Measurements from ENCODE around the gene MEX3B.

MEX3B gene

GRCh38 chr15:82060817-82061216 lies 15.0 kb upstream of the MEX3B start:
- H3K4me3 Mint-ChIP-seq = no peak overlapping the region
- peaks cover 7 to 8% of the 10 kb centered on the region in 2 donors for H3K4me1 Mint-ChIP-seq
- H3K27me3 Mint-ChIP-seq = peaks cover 61 to 71% of the 10 kb centered on the region in 2 donors
- H3K36me3 Mint-ChIP-seq = no peaks in the 10 kb centered on the region
- DNase-seq = no peak
- no peak overlapping the region for H3K27ac Mint-ChIP-seq
- H3K9me3 Mint-ChIP-seq = no peaks in the 10 kb centered on the region
- ATAC-seq (replicated peaks) = peak; percentile 60 to 67

GRCh38 chr15:82058517-82059204 lies 12.8 kb upstream of the MEX3B start:
- DNase-seq = no peak
- Mint-ChIP-seq H3K27me3 (peaks cover 57 to 59% of the 10 kb centered on the region in 2 donors), H3K9me3 (no peaks in the 10 kb centered on the region), H3K4me1 (peaks cover 7 to 8% of the 10 kb centered on the region in 2 donors), H3K27ac (no peak overlapping the region), H3K4me3 (no peak overlapping the region), H3K36me3 (no peaks in the 10 kb centered on the region)
- no peak for ATAC-seq (replicated peaks)

- no peak for ATAC-seq (replicated peaks)
- H3K4me3 Mint-ChIP-seq = no peak overlapping the region
- DNase-seq = no peak
- no peak overlapping the region for H3K27ac Mint-ChIP-seq
- peaks cover 58 to 59% of the 10 kb centered on the region in 2 donors for H3K27me3 Mint-ChIP-seq
- no peaks in the 10 kb centered on the region for H3K36me3 Mint-ChIP-seq
- H3K9me3 Mint-ChIP-seq = no peaks in the 10 kb centered on the region
- H3K4me1 Mint-ChIP-seq = peaks cover 7 to 8% of the 10 kb centered on the region in 2 donors
Observed at GRCh38 chr15:82058026-82058425, 12.2 kb upstream of the MEX3B start.

DNA sequence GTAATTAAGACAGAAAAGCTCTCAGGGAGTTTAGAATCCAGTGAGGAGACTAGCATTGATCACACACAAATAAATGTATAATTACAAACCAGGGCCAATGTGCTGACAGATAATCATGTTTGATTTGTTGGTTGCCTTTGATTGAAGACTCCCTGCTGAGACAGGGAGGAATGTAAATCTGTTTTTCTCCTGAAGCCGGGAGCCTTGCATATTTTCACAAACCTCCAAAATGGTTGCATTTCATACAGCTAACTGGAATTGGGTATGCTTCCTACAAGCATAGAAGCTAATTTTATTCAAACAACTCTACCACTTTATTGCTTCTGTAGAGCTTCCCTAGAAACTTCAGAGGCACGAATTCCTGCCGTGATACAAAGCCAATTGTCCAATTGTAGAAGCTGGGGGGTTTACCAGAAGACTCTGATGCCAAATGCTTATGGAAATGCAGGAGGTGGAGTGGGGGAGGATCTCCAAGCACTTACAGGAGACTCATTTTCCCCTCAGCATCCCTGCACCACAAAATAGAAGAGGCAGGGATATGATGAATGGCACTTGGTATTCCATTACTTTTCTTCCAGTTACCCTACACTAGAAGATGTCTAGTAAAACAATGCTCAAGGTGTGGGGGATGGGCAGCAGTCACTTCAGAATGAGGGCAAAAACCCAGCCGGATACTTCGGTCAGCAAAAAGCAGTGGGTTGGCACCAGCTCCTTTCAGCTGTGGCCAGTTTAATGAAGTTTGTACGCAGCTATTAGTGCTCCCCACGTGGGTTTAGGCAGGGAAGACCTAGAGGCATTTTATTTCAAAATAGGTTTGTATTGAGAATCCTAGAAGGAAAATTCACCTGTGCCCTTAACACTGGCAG lies 11.4 kb upstream of the MEX3B start:
- Mint-ChIP-seq H3K4me1 (peaks cover 6 to 7% of the 10 kb centered on the region in 2 donors), H3K27me3 (peaks cover 52 to 57% of the 10 kb centered on the region in 2 donors), H3K4me3 (no peak overlapping the region), H3K9me3 (no peaks in the 10 kb centered on the region), H3K27ac (no peak overlapping the region), H3K36me3 (no peaks in the 10 kb centered on the region)
- ATAC-seq (replicated peaks) (no peak), DNase-seq (no peak)

- ATAC-seq (replicated peaks) (no peak), DNase-seq (no peak)
- H3K27me3 Mint-ChIP-seq = peaks cover 42 to 46% of the 10 kb centered on the region in 2 donors
- H3K9me3 Mint-ChIP-seq = no peaks in the 10 kb centered on the region
- peaks cover under 1 to 5% of the 10 kb centered on the region in 2 donors for H3K4me1 Mint-ChIP-seq
- no peaks in the 10 kb centered on the region for H3K36me3 Mint-ChIP-seq
- no peak overlapping the region for H3K27ac Mint-ChIP-seq
- H3K4me3 Mint-ChIP-seq = no peak overlapping the region
Observed at GRCh38 chr15:82052751-82053150, 6.9 kb upstream of the MEX3B start.

DNA sequence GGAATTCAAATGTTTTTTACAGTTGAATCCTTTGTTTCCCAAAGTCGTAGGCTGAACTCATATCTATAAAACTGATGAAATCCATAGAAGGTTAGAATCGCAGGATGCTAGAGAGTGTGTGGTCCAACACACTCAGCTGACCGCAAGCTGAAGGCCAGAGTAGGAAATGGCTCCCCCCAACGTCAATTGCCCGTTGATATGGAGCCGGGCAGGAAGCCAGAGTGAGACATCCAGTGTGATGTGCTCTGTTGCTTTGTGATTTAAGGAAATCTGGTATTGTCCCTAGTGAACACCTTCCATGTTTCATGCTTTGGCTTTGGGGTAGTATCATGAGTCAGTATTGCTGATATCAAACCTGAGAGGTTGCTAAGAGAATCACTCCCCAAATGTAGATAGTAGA lies 5.8 kb upstream of the MEX3B start:
- Mint-ChIP-seq H3K27me3 (peaks cover 41 to 44% of the 10 kb centered on the region in 2 donors), H3K27ac (no peak overlapping the region), H3K9me3 (no peaks in the 10 kb centered on the region), H3K36me3 (no peaks in the 10 kb centered on the region), H3K4me1 (peaks cover 4 to 13% of the 10 kb centered on the region in 2 donors), H3K4me3 (no peak overlapping the region)
- no peak for DNase-seq
- no peak for ATAC-seq (replicated peaks)

DNA sequence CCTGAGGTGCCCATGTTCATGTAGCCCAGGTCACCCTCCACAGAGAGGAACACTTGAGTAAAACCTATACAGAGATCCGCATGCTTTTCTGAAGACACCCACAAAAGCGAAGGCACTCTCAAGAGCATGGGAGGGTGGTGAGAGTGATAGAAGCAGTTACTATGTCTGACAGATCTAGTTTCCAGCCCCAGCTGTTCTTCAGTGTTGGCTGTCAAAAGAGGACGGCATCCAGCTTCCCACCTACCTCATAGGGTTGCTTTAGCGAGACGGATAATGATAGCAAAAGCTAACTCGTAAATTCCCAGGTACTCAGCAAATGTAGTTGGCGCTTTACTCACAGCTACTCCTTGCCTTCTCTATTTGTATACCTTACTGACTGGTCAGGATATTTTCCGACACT lies 3.0 kb upstream of the MEX3B start:
- ATAC-seq (replicated peaks) = no peak
- peaks cover 40 to 42% of the 10 kb centered on the region in 2 donors for H3K27me3 Mint-ChIP-seq
- H3K4me1 Mint-ChIP-seq = peaks cover 15 to 27% of the 10 kb centered on the region in 2 donors
- no peak for DNase-seq
- H3K27ac Mint-ChIP-seq = no peak overlapping the region
- H3K4me3 Mint-ChIP-seq = no peak overlapping the region
- H3K36me3 Mint-ChIP-seq = no peaks in the 10 kb centered on the region
- no peaks in the 10 kb centered on the region for H3K9me3 Mint-ChIP-seq

DNA sequence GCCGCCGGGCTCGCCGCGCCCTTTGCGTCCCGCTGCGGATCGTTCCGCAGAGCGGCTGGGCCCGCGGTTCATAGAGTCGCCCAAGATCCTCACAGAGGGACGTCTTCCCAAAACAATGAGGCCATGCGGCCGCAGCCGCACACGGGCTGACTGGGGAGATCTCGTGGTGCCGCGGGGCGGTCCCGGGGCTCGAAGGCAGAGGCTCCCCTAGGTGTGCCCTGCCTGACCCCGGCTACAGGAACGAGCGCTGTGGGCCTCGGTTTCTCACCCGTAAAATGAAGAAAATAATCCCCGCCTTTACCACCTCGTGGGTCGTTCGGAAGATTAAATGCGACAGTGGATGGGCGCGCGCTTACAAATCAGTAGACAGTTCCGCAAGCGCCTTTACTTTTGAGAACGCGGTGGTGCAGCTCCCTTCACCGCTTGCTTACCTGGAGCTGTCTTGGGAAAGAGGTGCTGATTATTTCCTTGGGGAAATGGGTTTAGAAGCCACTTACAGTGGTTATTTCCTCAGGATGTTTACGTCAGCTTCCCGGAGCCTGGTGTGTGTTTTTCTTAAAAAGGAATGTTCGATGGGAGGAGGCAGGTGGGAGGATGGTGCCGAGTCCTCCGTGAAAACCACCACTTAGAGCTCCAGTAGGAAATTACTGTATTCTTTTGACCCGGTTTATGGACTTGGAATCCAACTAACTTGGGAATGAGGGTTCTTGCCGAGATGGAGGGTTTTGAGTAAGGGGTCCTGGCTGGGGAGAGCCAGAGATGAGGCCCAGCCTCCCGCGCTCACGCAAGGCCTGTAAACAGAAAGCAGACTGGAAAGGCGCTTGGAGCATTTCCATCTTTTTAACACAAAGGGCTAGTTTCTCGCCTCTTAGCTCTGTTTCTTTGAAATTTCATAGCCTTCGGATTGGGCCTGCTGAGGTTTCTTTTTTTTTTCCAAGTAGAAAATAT lies 1.9 kb upstream of the MEX3B start:
- Mint-ChIP-seq H3K4me3 (peak overlapping the region; percentile 82 to 93), H3K27me3 (peaks cover 42 to 48% of the 10 kb centered on the region in 2 donors), H3K36me3 (peaks cover 2 to 5% of the 10 kb centered on the region in 2 donors), H3K27ac (peak overlapping the region; percentile 47), H3K4me1 (peaks cover 17 to 27% of the 10 kb centered on the region in 2 donors), H3K9me3 (no peaks in the 10 kb centered on the region)
- peak; percentile 6 to 8 for ATAC-seq (replicated peaks)
- DNase-seq = no peak

GRCh38 chr15:82046666-82047452 lies 1.0 kb upstream of the MEX3B start:
- Mint-ChIP-seq H3K36me3 (peaks cover 2 to 5% of the 10 kb centered on the region in 2 donors), H3K27ac (peak overlapping the region; percentile 90), H3K4me1 (peaks cover 17 to 27% of the 10 kb centered on the region in 2 donors), H3K4me3 (peak overlapping the region; percentile 93 to 94), H3K27me3 (peaks cover 41 to 43% of the 10 kb centered on the region in 2 donors), H3K9me3 (no peaks in the 10 kb centered on the region)
- ATAC-seq (replicated peaks) (peak; percentile 76 to 80), DNase-seq (peak; percentile 84)

DNA sequence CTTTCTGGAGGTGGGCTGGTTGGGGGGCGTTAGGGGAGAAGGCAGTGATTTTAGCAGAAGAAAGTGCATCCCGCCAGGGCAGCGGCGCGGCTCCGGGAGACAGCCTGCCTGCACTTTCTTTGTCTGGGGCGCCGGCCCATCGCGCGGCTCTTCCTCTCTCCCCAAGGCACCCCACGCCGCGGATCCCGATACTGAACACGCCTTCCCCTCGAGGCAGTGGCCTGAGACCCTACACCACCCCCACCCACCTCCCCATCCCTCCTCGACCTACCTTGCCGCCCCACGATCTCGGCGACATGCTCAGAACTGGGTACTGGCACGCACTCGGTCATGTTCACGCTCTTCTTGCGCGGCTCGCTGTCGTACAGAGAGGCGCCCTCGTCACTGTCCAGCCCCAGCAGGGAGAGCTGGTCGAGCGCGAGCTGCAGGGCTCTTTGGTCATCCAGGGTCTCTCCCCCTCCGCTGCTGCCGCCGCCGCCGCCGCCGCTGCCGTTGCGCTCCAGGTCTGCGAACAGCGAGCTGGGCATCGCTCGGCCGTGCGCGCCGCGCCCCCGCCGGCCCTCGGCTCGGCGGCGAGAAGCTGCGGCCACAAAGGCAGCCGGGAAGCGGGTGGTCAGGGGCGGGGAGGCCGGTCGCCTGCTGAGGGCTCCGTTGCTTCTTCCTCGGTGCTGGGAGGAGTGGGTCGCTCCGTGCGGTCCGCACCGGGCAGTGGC lies 483 bp downstream of the MEX3B start:
- ATAC-seq (replicated peaks) (peak in 1 of 2 donors; percentile 1), DNase-seq (peak; percentile 18)
- H3K36me3 Mint-ChIP-seq = peaks cover 2 to 5% of the 10 kb centered on the region in 2 donors
- peak overlapping the region; percentile 51 for H3K27ac Mint-ChIP-seq
- H3K4me3 Mint-ChIP-seq = peak overlapping the region; percentile 81 to 94
- no peaks in the 10 kb centered on the region for H3K9me3 Mint-ChIP-seq
- peaks cover 33 to 36% of the 10 kb centered on the region in 2 donors for H3K27me3 Mint-ChIP-seq
- H3K4me1 Mint-ChIP-seq = peaks cover 17 to 27% of the 10 kb centered on the region in 2 donors

- Mint-ChIP-seq H3K4me1 (peaks cover 17 to 27% of the 10 kb centered on the region in 2 donors), H3K27me3 (peaks cover 33 to 36% of the 10 kb centered on the region in 2 donors), H3K27ac (peak overlapping the region; percentile 51), H3K36me3 (peaks cover 2 to 5% of the 10 kb centered on the region in 2 donors), H3K4me3 (peak overlapping the region; percentile 81 to 94), H3K9me3 (no peaks in the 10 kb centered on the region)
- no peak for DNase-seq
- ATAC-seq (replicated peaks) = no peak
Observed at GRCh38 chr15:82044373-82045178, 1.2 kb downstream of the MEX3B start.

DNA sequence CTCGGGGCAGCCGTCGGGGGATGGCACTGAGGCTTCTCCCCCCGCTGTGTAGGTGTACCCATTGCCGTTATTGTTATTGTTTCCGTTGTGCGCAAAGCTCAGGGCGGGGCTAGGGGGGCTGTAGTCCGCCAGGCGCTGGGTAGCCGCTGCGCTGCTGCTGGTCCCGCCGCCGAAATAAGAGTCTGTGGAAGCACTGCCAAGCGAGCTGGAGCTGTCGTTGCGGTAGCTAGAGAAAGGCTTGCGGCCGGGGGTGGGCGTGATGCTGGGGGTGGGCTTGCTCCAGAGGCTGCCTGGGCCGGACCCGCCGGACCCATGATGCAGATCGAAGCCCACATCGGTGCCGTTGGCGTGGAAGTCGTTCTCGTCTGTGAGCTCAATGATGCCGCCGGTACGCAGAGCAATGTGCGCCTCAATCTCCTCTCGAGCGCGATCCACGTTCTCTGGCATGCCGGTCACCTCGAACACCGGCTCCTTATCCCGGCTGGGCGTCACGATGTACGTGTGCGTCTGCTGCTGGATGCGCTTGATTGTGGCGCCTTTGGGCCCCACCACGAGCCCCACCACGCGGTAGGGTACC lies 1.9 kb downstream of the MEX3B start:
- peaks cover 17 to 27% of the 10 kb centered on the region in 2 donors for H3K4me1 Mint-ChIP-seq
- H3K27ac Mint-ChIP-seq = no peak overlapping the region
- H3K4me3 Mint-ChIP-seq = peak overlapping the region; percentile 81 to 94
- ATAC-seq (replicated peaks) (no peak), DNase-seq (no peak)
- peaks cover 33 to 36% of the 10 kb centered on the region in 2 donors for H3K27me3 Mint-ChIP-seq
- peaks cover 2 to 5% of the 10 kb centered on the region in 2 donors for H3K36me3 Mint-ChIP-seq
- H3K9me3 Mint-ChIP-seq = no peaks in the 10 kb centered on the region
